B cell (primary cell): ENCODE data around the gene WBP1L. TPM values are rescaled to one million over a fixed set of nuclear protein-coding genes. Genes with fewer than 3 reads are reported as not detected.

Experiments
- ATAC-seq: fragments of 200-7000 bp; cut with Tn5 transposase; one replicate; pipeline ENCODE4 v1.10.0; 2021; ENCODE audit warnings: low read depth, mild to moderate bottlenecking, moderate number of reproducible peaks, moderate library complexity
- CTCF ChIA-PET: fragments of 350-600 bp; sonication (Branson Sonifier 250); formaldehyde crosslinking; loops from one replicate; lab custom pipeline; 2021; ENCODE audit warnings: antibody characterized with exemption, inconsistent platforms; lab: Charles Lee
- POLR2A ChIA-PET: fragments of 350-600 bp; sonication (Branson Sonifier 250); formaldehyde crosslinking; loops from one replicate; lab custom pipeline; 2021; ENCODE audit warnings: antibody characterized with exemption; lab: Charles Lee
- DNase-seq: peaks from one replicate; pipeline ENCODE4 v3.0.0; 2013
- H2AFZ ChIP-seq: 2 replicates; pipeline ENCODE4 v1.6.1; 2012; ENCODE audit warnings: mild to moderate bottlenecking, low read depth, low read length; ENCODE audit not compliant: insufficient read depth, poor library complexity, severe bottlenecking
- H3K27ac ChIP-seq, 2 donors: 1 replicate in 1 of 2; 2 replicates in 1 of 2; pipeline ENCODE4 v1.5.1; 2012 to 2013; ENCODE audit warnings: low read length in 2 of 2, mild to moderate bottlenecking in 2 of 2, moderate library complexity in 1 of 2
- H3K27me3 ChIP-seq, 4 experiments: fragments of 200-600 bp in 1 of 4; sonication (generic) in 1 of 4; replicated peaks in 1 of 4; 1 replicate in 2 of 4; 2 replicates in 2 of 4; pipeline versions ENCODE4 v1.6.1 to v1.7.0; 2013 to 2016; ENCODE audit warnings: low read length in 3 of 4, mild to moderate bottlenecking in 2 of 4, mixed read lengths in 1 of 4, moderate library complexity in 1 of 4; ENCODE audit not compliant: insufficient read depth in 4 of 4, control insufficient read depth in 3 of 4; ENCODE audit errors: control extremely low read depth in 1 of 4
- H3K36me3 ChIP-seq, 2 experiments: replicated peaks in 1 of 2; 1 replicate in 1 of 2; 2 replicates in 1 of 2; pipeline versions ENCODE4 v1.6.1 to v1.7.1; 2013; ENCODE audit warnings: low read length in 1 of 2; ENCODE audit not compliant: insufficient read depth in 2 of 2, control insufficient read depth in 1 of 2; ENCODE audit errors: control extremely low read depth in 1 of 2, extremely low read depth in 1 of 2
- H3K4me1 ChIP-seq, 2 donors: fragments of 200-600 bp in 1 of 2; sonication (generic) in 1 of 2; 1 replicate in 1 of 2; 2 replicates in 1 of 2; pipeline versions ENCODE4 v1.5.1 to v1.6.1; 2013 to 2017; ENCODE audit warnings: low read length in 2 of 2; ENCODE audit not compliant: control insufficient read depth in 2 of 2, insufficient read depth in 2 of 2
- H3K4me2 ChIP-seq: replicated peaks from 2 replicates; pipeline ENCODE3; 2012; ENCODE audit warnings: mild to moderate bottlenecking, low read depth, low read length; ENCODE audit not compliant: poor library complexity, severe bottlenecking
- H3K4me3 ChIP-seq, 5 experiments: fragments of 200-600 bp in 1 of 5; sonication (generic) in 1 of 5; 1 replicate in 3 of 5; 2 replicates in 2 of 5; pipeline versions ENCODE4 v1.5.1 to v1.7.0; 2011 to 2016; ENCODE audit warnings: low read length in 4 of 5, mild to moderate bottlenecking in 4 of 5, low read depth in 2 of 5, control low read depth in 1 of 5, moderate library complexity in 1 of 5; ENCODE audit not compliant: insufficient read depth in 1 of 5; ENCODE audit errors: control extremely low read depth in 1 of 5, extremely low read depth in 1 of 5
- H3K79me2 ChIP-seq: fragments of 200-600 bp; sonication (generic); one replicate; pipeline ENCODE4 v1.6.0; 2016; ENCODE audit warnings: low read length; ENCODE audit not compliant: control insufficient read depth, insufficient read depth
- H3K9ac ChIP-seq: fragments of 200-600 bp; sonication (generic); 2 replicates; pipeline ENCODE4 v1.6.1; 2017; ENCODE audit warnings: mild to moderate bottlenecking, low read length, moderate library complexity
- H3K9me3 ChIP-seq, 3 donors: one replicate each; pipeline versions ENCODE4 v1.6.1 to v1.7.1; 2013; ENCODE audit warnings: low read length in 2 of 3; ENCODE audit not compliant: control insufficient read depth in 2 of 3, insufficient read depth in 1 of 3; ENCODE audit errors: control extremely low read depth in 1 of 3
- H4K20me1 ChIP-seq: 2 replicates; pipeline ENCODE4 v1.6.0; 2012; ENCODE audit warnings: mild to moderate bottlenecking, low read length; ENCODE audit not compliant: insufficient read depth, control insufficient read depth, poor library complexity, severe bottlenecking
- H3K27ac Mint-ChIP-seq: one replicate; pipeline ENCODE4 v1.8.0; 2021; ENCODE audit warnings: mixed read lengths
- H3K27me3 Mint-ChIP-seq: one replicate; pipeline ENCODE4 v1.8.0; 2021; ENCODE audit warnings: mixed read lengths
- H3K4me1 Mint-ChIP-seq: one replicate; pipeline ENCODE4 v1.8.0; 2021; ENCODE audit warnings: mixed read lengths
- H3K4me3 Mint-ChIP-seq: one replicate; pipeline ENCODE4 v1.8.0; 2021; ENCODE audit warnings: mixed read lengths
- H3K9me3 Mint-ChIP-seq: one replicate; pipeline ENCODE4 v1.8.0; 2022; ENCODE audit warnings: mixed read lengths; ENCODE audit not compliant: insufficient read depth
- CTCF ChIP-seq: fragments of 200-600 bp; IDR thresholded peaks from one replicate; pipeline ENCODE4 v1.8.0; 2022; ENCODE audit warnings: antibody characterized with exemption, mild to moderate bottlenecking
- EZH2 ChIP-seq: IDR thresholded peaks from 2 replicates; pipeline ENCODE4 v1.6.1; 2012; ENCODE audit warnings: borderline replicate concordance, low read depth, mild to moderate bottlenecking, moderate library complexity, low read length; ENCODE audit not compliant: insufficient read depth, poor library complexity, severe bottlenecking
- WGBS: methylation state at CpG from one replicate; pipeline ENCODE4 v1.1.5; 2013; ENCODE audit warnings: missing lambda C conversion rate; ENCODE audit not compliant: insufficient coverage; 5-methylcytosine and 5-hydroxymethylcytosine counted together
- intact Hi-C: fragments of 100-400 bp; cut with micrococcal nuclease; formaldehyde crosslinking; loops from one replicate; pipeline ENCODE4 v1.10.0; 2022
- polyA plus RNA-seq: library from polyadenylated mRNA; depleted of rRNA; stranded (reverse); fragments of >200 nt; gene quantifications from 2 replicates; pipeline ENCODE4 v1.2.3, GENCODE V29; 2012
- total RNA-seq, 2 donors: library from RNA; stranded (reverse); fragments of 120-200 nt in 1 of 2; gene quantifications; 1 replicate in 1 of 2; 2 replicates in 1 of 2; pipeline versions ENCODE4 v1.2.3 to v1.2.4, GENCODE V29; 2013 to 2022

Gene WBP1L
- total and polyA plus RNA-seq, 2 donors (not counting 1 experiment from before 2014, with no cell fraction given) = 14.3 to 43.2 TPM

- no peaks in the 10 kb centered on the region for H3K4me1 Mint-ChIP-seq
- no peak overlapping the region for H3K4me3 Mint-ChIP-seq
- no peak overlapping the region for H3K9ac ChIP-seq
- no peak overlapping the region for H3K27ac Mint-ChIP-seq
- H3K79me2 ChIP-seq = peaks cover 11% of the 10 kb centered on the region
- no peaks in the 10 kb centered on the region for H3K9me3 Mint-ChIP-seq
- no peaks in the 10 kb centered on the region for H3K9me3 ChIP-seq
- no peaks in the 10 kb centered on the region for H3K27me3 ChIP-seq
- no peak overlapping the region for H3K27ac ChIP-seq
- no peak overlapping the region for H3K4me2 ChIP-seq
- CTCF ChIA-PET = interaction anchor here (0.6 to 1.9 kb wide), 2 partner anchors 11 to 39 kb away, joined by 3 to 7 read pairs; partner anchors contain the start of gene ARL3
- DNase-seq (no peak), ATAC-seq (no peak)
- no peaks in the 10 kb centered on the region for H4K20me1 ChIP-seq
- POLR2A ChIA-PET = no interaction called here
- no CpG with 5 or more reads among the region's 2 CpGs for WGBS
- peaks cover 0 to 7% of the 10 kb centered on the region in 2 donors for H3K4me1 ChIP-seq
- TF ChIP-seq EZH2 (no peak), CTCF (no peak)
- H3K4me3 ChIP-seq = no peak overlapping the region
- H3K27me3 Mint-ChIP-seq = no peaks in the 10 kb centered on the region
- intact Hi-C loops = no loop called here
- no peak overlapping the region for H2AFZ ChIP-seq
- H3K36me3 ChIP-seq = peaks cover 0 to 4% of the 10 kb centered on the region in 2 experiments
These were observed 41.0 kb upstream of the WBP1L start for GRCh38 chr10:102702742-102703141.

GRCh38 chr10:102704915-102705314, 38.8 kb upstream of the WBP1L start:
- Mint-ChIP-seq H3K27me3 (no peaks in the 10 kb centered on the region), H3K4me3 (no peak overlapping the region), H3K9me3 (no peaks in the 10 kb centered on the region), H3K4me1 (no peaks in the 10 kb centered on the region), H3K27ac (no peak overlapping the region)
- H3K4me2 ChIP-seq = no peak overlapping the region
- ChIA-PET POLR2A (no interaction called here), CTCF (interaction anchor here (0.9 kb wide), 1 partner anchor 9 kb away, joined by 3 read pairs; the partner anchor contains the start of genes ARL3 and SFXN2)
- WGBS = 100% methylated on average over 3 of the region's 6 CpGs
- no peaks in the 10 kb centered on the region for H3K36me3 ChIP-seq
- no peaks in the 10 kb centered on the region for H3K9me3 ChIP-seq
- no peak overlapping the region for H3K27ac ChIP-seq
- no peak for TF ChIP-seq CTCF
- TF ChIP-seq EZH2 = no peak
- H4K20me1 ChIP-seq = no peaks in the 10 kb centered on the region
- peaks cover 28% of the 10 kb centered on the region for H3K79me2 ChIP-seq
- no peak overlapping the region for H2AFZ ChIP-seq
- H3K9ac ChIP-seq = no peak overlapping the region
- no peak overlapping the region for H3K4me3 ChIP-seq
- peaks cover 0 to 7% of the 10 kb centered on the region in 2 donors for H3K4me1 ChIP-seq
- DNase-seq = no peak
- intact Hi-C loops = no loop called here
- no peaks in the 10 kb centered on the region for H3K27me3 ChIP-seq
- ATAC-seq = no peak
